IMR-90 (cell line): ENCODE results near the gene AGO1. TPM values are rescaled to one million over a fixed set of nuclear protein-coding genes. Genes with fewer than 3 reads are reported as not detected.

Experiments
- ATAC-seq: fragments of 200-7000 bp; cut with Tn5 transposase; 2 replicates; pipeline ENCODE4 v1.9.1; 2020; ENCODE audit warnings: low read depth, mild to moderate bottlenecking, moderate library complexity
- BruUV-seq: library from RNA; stranded (reverse); fragments of 400-500 nt; replicated peaks from 2 replicates; lab custom pipeline; 2021; lab: Mats Ljungman, UMichigan
- CTCF ChIA-PET: fragments of 300-600 bp; formaldehyde crosslinking; extraction: SDS; loops from one replicate; lab custom pipeline; 2021; ENCODE audit warnings: antibody characterized with exemption; lab: Yijun Ruan, JAX
- POLR2A ChIA-PET: fragments of 300-600 bp; sonication (Branson Sonifier 250); formaldehyde crosslinking; loops from one replicate; lab custom pipeline; 2022; ENCODE audit warnings: antibody characterized with exemption; ENCODE audit not compliant: unreplicated experiment; lab: Charles Lee
- DNase-seq: peaks from one replicate; pipeline ENCODE4 v3.0.0; 2013
- H2AFZ ChIP-seq: replicated peaks from 2 replicates; pipeline ENCODE3; 2013; ENCODE audit warnings: low read length, mild to moderate bottlenecking; ENCODE audit not compliant: poor library complexity
- H2AK5ac ChIP-seq: 2 replicates; pipeline ENCODE4 v1.6.1; 2013; ENCODE audit warnings: low read depth, low read length, inconsistent platforms
- H2AK9ac ChIP-seq: replicated peaks from 2 replicates; pipeline ENCODE3; 2013; ENCODE audit warnings: mild to moderate bottlenecking, low read depth, low read length, moderate library complexity; ENCODE audit not compliant: poor library complexity
- H2BK120ac ChIP-seq: 2 replicates; pipeline ENCODE4 v1.6.1; 2013; ENCODE audit warnings: low read depth, low read length, inconsistent platforms
- H2BK15ac ChIP-seq: 3 replicates; pipeline ENCODE4 v1.6.1; 2013; ENCODE audit warnings: low read depth, low read length, inconsistent platforms
- H2BK20ac ChIP-seq: 2 replicates; pipeline ENCODE4 v1.6.1; 2013; ENCODE audit warnings: low read depth, mild to moderate bottlenecking, inconsistent platforms, low read length, moderate library complexity
- H2BK5ac ChIP-seq: 2 replicates; pipeline ENCODE4 v1.6.1; 2013; ENCODE audit warnings: mild to moderate bottlenecking, low read depth, low read length, inconsistent platforms; ENCODE audit not compliant: poor library complexity, severe bottlenecking
- H3K14ac ChIP-seq: replicated peaks from 2 replicates; pipeline ENCODE4 v1.6.1; 2013; ENCODE audit warnings: low read depth, low read length, inconsistent platforms
- H3K18ac ChIP-seq: 2 replicates; pipeline ENCODE4 v1.6.1; 2013; ENCODE audit warnings: low read depth, low read length, control low read depth
- H3K23ac ChIP-seq: 2 replicates; pipeline ENCODE4 v1.6.1; 2013; ENCODE audit warnings: low read depth, low read length, inconsistent platforms
- H3K27ac ChIP-seq: 2 replicates; pipeline ENCODE4 v1.5.1; 2013; ENCODE audit warnings: mild to moderate bottlenecking, control low read depth, low read length; ENCODE audit not compliant: insufficient read depth
- H3K27me3 ChIP-seq: 2 replicates; pipeline ENCODE4 v1.6.1; 2013; ENCODE audit warnings: low read length; ENCODE audit not compliant: control insufficient read depth, insufficient read depth
- H3K36me3 ChIP-seq: 2 replicates; pipeline ENCODE4 v1.6.1; 2013; ENCODE audit warnings: low read length, mixed read lengths; ENCODE audit not compliant: control insufficient read depth, insufficient read depth
- H3K4ac ChIP-seq: 2 replicates; pipeline ENCODE4 v1.6.1; 2013; ENCODE audit warnings: low read depth, low read length, inconsistent platforms
- H3K4me1 ChIP-seq: 2 replicates; pipeline ENCODE4 v1.6.1; 2013; ENCODE audit warnings: low read length, mixed read lengths; ENCODE audit not compliant: control insufficient read depth, insufficient read depth
- H3K4me2 ChIP-seq: 2 replicates; pipeline ENCODE4 v1.6.1; 2013; ENCODE audit warnings: low read depth, mild to moderate bottlenecking, control low read depth, low read length, moderate library complexity
- H3K4me3 ChIP-seq: 2 replicates; pipeline ENCODE4 v1.5.1; 2013; ENCODE audit warnings: low read depth, mild to moderate bottlenecking, control low read depth, low read length, moderate library complexity; ENCODE audit not compliant: insufficient read depth
- H3K56ac ChIP-seq: 2 replicates; pipeline ENCODE4 v1.6.1; 2013; ENCODE audit warnings: low read length, inconsistent platforms; ENCODE audit not compliant: insufficient read depth; ENCODE audit errors: extremely low read depth
- H3K79me1 ChIP-seq, 2 experiments: 2 replicates each; pipeline ENCODE4 v1.6.1; 2013; ENCODE audit warnings: low read length in 2 of 2, inconsistent platforms in 1 of 2, low read depth in 1 of 2
- H3K9ac ChIP-seq: 2 replicates; pipeline ENCODE4 v1.6.1; 2013; ENCODE audit warnings: low read depth, low read length, control low read depth
- H3K9me1 ChIP-seq: 2 replicates; pipeline ENCODE4 v1.6.1; 2013; ENCODE audit warnings: low read length, inconsistent platforms; ENCODE audit not compliant: insufficient read depth
- H3K9me3 ChIP-seq: 2 replicates; pipeline ENCODE4 v1.6.1; 2013; ENCODE audit warnings: low read length; ENCODE audit not compliant: control insufficient read depth, insufficient read depth
- H4K20me1 ChIP-seq: 2 replicates; pipeline ENCODE4 v1.6.1; 2013; ENCODE audit warnings: low read length, inconsistent platforms; ENCODE audit not compliant: insufficient read depth
- H4K5ac ChIP-seq: 2 replicates; pipeline ENCODE4 v1.6.1; 2013; ENCODE audit warnings: mild to moderate bottlenecking, low read depth, low read length, control low read depth
- H4K8ac ChIP-seq, 2 experiments: 2 replicates each; pipeline ENCODE4 v1.6.1; 2013; ENCODE audit warnings: low read depth in 2 of 2, low read length in 2 of 2, control low read depth in 1 of 2, inconsistent platforms in 1 of 2
- H4K91ac ChIP-seq: 2 replicates; pipeline ENCODE4 v1.6.1; 2013; ENCODE audit warnings: low read depth, low read length, inconsistent platforms; ENCODE audit not compliant: insufficient read depth
- CEBPB ChIP-seq: IDR thresholded peaks from 2 replicates; pipeline ENCODE4 v1.6.1; 2012; ENCODE audit warnings: low read depth, low read length, improper control_type of control experiment
- CHD1 ChIP-seq: IDR thresholded peaks from 2 replicates; pipeline ENCODE4 v1.6.1; 2012; ENCODE audit warnings: low read depth, low read length, improper control_type of control experiment
- CTCF ChIP-seq: conservative IDR thresholded peaks from 2 replicates; pipeline ENCODE4 v1.5.1; 2012; ENCODE audit warnings: mild to moderate bottlenecking, low read depth, low read length, improper control_type of control experiment
- FOS ChIP-seq: fragments of 150-350 bp; IDR thresholded peaks from 2 replicates; pipeline ENCODE4 v1.6.1; 2016; ENCODE audit warnings: low read depth, low read length
- MAFK ChIP-seq: IDR thresholded peaks from 2 replicates; pipeline ENCODE4 v1.6.1; 2012; ENCODE audit warnings: low read depth, low read length, improper control_type of control experiment
- MAZ ChIP-seq: IDR thresholded peaks from 2 replicates; pipeline ENCODE4 v1.6.1; 2012; ENCODE audit warnings: low read depth, mild to moderate bottlenecking, low read length, improper control_type of control experiment, moderate library complexity, borderline replicate concordance
- MXI1 ChIP-seq: IDR thresholded peaks from 2 replicates; pipeline ENCODE4 v1.6.1; 2012; ENCODE audit warnings: low read depth, mild to moderate bottlenecking, low read length, moderate library complexity, borderline replicate concordance
- NFE2L2 ChIP-seq: fragments of 150-350 bp; IDR thresholded peaks from 2 replicates; pipeline ENCODE4 v1.6.1; 2016; ENCODE audit warnings: low read depth, mild to moderate bottlenecking, low read length
- POLR2A ChIP-seq: IDR thresholded peaks from 2 replicates; pipeline ENCODE4 v1.6.1; 2012; ENCODE audit warnings: mild to moderate bottlenecking, low read depth, low read length
- SMC3 ChIP-seq: fragments of 150-350 bp; IDR thresholded peaks from 2 replicates; pipeline ENCODE4 v1.6.1; 2016; ENCODE audit warnings: low read depth, mild to moderate bottlenecking, antibody characterized with exemption, low read length, moderate library complexity
- WGBS, 2 experiments: methylation state at CpG; one replicate each; pipeline versions ENCODE4 v1.1.5 to v1.1.7; 2013; ENCODE audit warnings: missing lambda C conversion rate in 2 of 2; ENCODE audit not compliant: insufficient read length in 1 of 2; ENCODE audit errors: extremely low coverage in 2 of 2; 5-methylcytosine and 5-hydroxymethylcytosine counted together
- dilution Hi-C: fragments of 300-500 bp; cut with HindIII; formaldehyde crosslinking; loops from one replicate; pipeline ENCODE4 v1.14.3; 2018; ENCODE audit warnings: low sequenced_read_pairs; ENCODE audit not compliant: unreplicated experiment
- in situ Hi-C: fragments of 300-500 bp; cut with MboI; formaldehyde crosslinking; loops from 3 replicates; pipeline ENCODE4 v1.14.3; 2019; ENCODE audit warnings: low sequenced_read_pairs, inconsistent platforms, mixed read lengths
- intact Hi-C: fragments of 100-400 bp; cut with micrococcal nuclease; formaldehyde crosslinking; loops from 2 replicates; pipeline ENCODE4 v1.10.0; 2022
- polyA plus RNA-seq, 3 experiments: library from polyadenylated mRNA; depleted of rRNA; stranded (reverse); fragments of >200 nt; gene quantifications; 2 replicates each; pipeline ENCODE4 v1.2.3, GENCODE V29; 2012; ENCODE audit warnings: low replicate concordance in 1 of 3
- total RNA-seq: library from RNA; depleted of rRNA; stranded (reverse); fragments of >200 nt; gene quantifications from 2 replicates; pipeline ENCODE4 v1.2.3, GENCODE V29; 2012

AGO1 gene
- total and polyA plus RNA-seq, 2 of the 4 experiments (the other 2 are of a cell fraction) = 11.3 to 21.5 TPM

GRCh38 chr1:35929730-35930592 lies 47.0 kb downstream of the AGO1 start (continued):
- TF ChIP-seq CEBPB (no peak), CHD1 (no peak)

DNA sequence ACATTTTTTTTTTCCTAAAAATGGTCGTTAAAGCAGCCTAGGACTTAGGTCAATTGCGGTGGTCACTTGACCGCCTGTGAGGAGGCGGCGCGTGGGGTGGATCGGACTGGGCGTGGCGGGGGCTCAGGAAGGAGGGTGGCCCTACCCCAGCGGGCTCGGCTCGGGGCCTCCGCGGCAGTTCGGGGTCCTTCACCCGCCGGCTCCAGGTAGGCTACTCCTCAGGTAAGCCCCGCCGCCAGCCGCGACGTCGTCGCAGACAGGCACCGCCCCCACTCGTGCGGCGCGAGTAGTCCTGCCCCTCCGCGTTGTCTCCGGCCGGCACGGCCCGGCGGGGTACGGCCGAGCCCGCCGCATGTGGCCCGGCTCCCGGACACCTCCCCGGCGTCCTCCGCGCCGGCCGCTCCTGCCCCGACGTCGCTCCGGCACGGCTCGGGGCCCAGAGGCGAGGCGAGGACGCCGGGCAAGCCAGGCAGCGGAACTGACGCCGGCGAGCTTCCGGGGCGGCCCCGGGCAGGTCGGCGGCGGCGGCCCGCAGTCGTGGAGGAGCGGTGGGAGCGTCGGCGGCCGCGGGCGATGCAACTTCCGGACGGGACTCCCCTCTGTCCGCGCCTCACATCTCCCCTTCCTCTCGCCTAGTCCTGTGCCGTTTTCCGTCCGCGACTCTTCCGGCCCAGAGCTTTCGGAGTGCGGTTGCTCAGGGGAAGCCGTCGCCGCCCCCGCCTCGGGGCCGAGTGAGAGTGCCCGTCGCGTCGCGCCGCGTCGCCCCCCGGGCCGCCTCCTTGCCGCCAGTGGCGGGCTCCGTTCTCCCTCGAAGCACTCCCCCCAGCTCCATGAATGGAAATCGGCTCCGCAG lies 47.8 kb downstream of the AGO1 start, which contains the start of gene AGO3:
AGO3 (plus strand) TSS at position 513 of the 853 bp plus-strand sequence; CDS start at position 835, 322 bp downstream.
- DNase-seq (peak; percentile 77), ATAC-seq (peak; percentile 92)
- H3K9me1 ChIP-seq = peaks cover 3% of the 10 kb centered on the region; the same call in 1 of the 2 replicates
- H3K79me1 ChIP-seq = peaks cover 4 to 37% of the 10 kb centered on the region in 2 experiments; a peak in 3 of 4 replicates
- WGBS, 2 experiments = 0% methylated on average over 45 of the region's 112 CpGs; no CpG with 5 or more reads in 1 of the 2 experiments
- peak within 1 kb of the TSS; percentile 44; the same call in 1 of the 2 replicates for H3K18ac ChIP-seq
- peak within 1 kb of the TSS; percentile 79 for H4K5ac ChIP-seq
- H4K8ac ChIP-seq = peak within 1 kb of the TSS; percentile 79 to 87
- dilution Hi-C loops = no loop called here
- H3K9ac ChIP-seq = peak within 1 kb of the TSS; percentile 84
- H2BK5ac ChIP-seq = peak within 1 kb of the TSS; percentile 88
- peak within 1 kb of the TSS; percentile 59 for H2AK5ac ChIP-seq
- intact Hi-C loops = loop anchor here (10.0 kb wide), 1 partner anchor 154 kb away; the partner anchor contains the start of genes ADPRS and TEKT2
- H3K9me3 ChIP-seq = no peaks in the 10 kb centered on the region
- H4K91ac ChIP-seq = peak within 1 kb of the TSS; percentile 76
- BruUV-seq = no TSS peak
- H4K20me1 ChIP-seq = no peaks in the 10 kb centered on the region
- H2BK120ac ChIP-seq = peak within 1 kb of the TSS; percentile 64; the same call in 1 of the 2 replicates
- peak within 1 kb of the TSS; percentile 86 for H3K4ac ChIP-seq
- H3K36me3 ChIP-seq = no peaks in the 10 kb centered on the region
- no peaks in the 10 kb centered on the region for H3K27me3 ChIP-seq
- H3K4me1 ChIP-seq = peaks cover 3% of the 10 kb centered on the region
- peak within 1 kb of the TSS; percentile 97 for H3K14ac ChIP-seq
- no peak within 1 kb of the TSS for H2BK15ac ChIP-seq
- peak within 1 kb of the TSS; percentile 99 for H2AFZ ChIP-seq
- ChIA-PET CTCF (no interaction called here), POLR2A (interaction anchor here (0.8 kb wide), 1 partner anchor 9 kb away, joined by 3 read pairs; no protein-coding TSS in a partner anchor)
- no peak within 1 kb of the TSS for H2BK20ac ChIP-seq
- peak within 1 kb of the TSS; percentile 79 for H3K56ac ChIP-seq
- H3K4me3 ChIP-seq = peak within 1 kb of the TSS; percentile 92
- in situ Hi-C loops = no loop called here
- peak within 1 kb of the TSS; percentile 60 for H3K23ac ChIP-seq
- peak within 1 kb of the TSS; percentile 96 for H2AK9ac ChIP-seq
- H3K27ac ChIP-seq = peak within 1 kb of the TSS; percentile 88
- peak within 1 kb of the TSS; percentile 97 for H3K4me2 ChIP-seq
- TF ChIP-seq MAZ = 0 out of 2 replicates have a peak, but pooled peaks have one; percentile 8
- TF ChIP-seq POLR2A = peak; percentile 88
- no peak for TF ChIP-seq CTCF
- 0 out of 2 replicates have a peak, but pooled peaks have one; percentile 18 for TF ChIP-seq CHD1
- 0 out of 2 replicates have a peak, but pooled peaks have one; percentile 44 for TF ChIP-seq MXI1
- TF ChIP-seq MAFK = 0 out of 2 replicates have a peak, but pooled peaks have one; percentile 10
- no peak for TF ChIP-seq CEBPB
- TF ChIP-seq FOS = no peak
- no peak for TF ChIP-seq NFE2L2
- TF ChIP-seq SMC3 = no peak
